HL-60/S4 (cell line): Measurements from ENCODE around the gene CMTR2.
"Not testable (repeated sequence)": the region's sequence is repeated elsewhere in the genome, so short reads cannot be mapped to it uniquely, and the experiment has no call there.

Experiments
- in situ Hi-C: fragments of 300-500 bp; cut with MboI; formaldehyde crosslinking; loops from 2 replicates; pipeline ENCODE4 v1.14.3; 2022; ENCODE audit warnings: low sequenced_read_pairs

CMTR2 gene

DNA sequence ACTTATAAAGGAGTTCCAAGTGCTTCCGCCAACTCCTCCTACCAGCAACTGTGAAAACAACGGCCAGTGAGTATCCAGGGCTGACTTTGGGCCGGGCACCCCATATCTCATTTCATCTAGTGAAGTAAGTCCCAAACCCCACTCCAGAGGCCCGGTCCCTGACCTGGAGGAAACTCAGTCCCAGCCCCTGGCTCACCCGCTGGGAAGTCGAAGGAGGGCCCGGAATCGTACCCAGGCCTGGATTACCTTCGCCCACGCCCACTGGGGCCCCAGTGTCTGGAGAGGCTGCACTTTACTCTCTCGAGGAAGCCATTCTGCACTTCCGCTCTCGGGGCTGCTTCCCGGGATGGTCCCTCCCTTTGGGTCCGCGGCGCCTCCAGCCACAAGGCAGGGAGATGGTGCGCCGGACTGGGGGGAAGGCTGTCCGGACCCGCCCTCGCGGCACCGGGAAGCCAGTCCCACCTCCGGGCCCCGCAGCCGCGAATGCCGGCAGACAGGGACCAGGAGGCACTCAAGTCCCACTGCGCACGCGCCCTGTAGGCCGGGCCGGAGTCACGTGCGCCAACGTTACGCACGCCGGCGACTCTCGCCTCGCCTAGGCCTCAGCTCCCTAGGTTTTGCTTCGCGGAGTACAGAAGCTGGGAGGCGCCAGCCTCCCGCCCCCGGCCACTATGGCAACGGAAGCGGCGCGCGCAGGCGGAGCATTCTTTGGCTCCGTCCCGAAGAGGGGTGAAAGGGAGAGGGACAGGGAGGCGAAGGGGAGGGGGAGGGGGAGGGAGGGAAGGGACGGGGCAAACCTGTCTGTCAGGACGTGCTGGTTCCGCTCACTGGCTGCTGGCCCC is at the start of gene CMTR2:
Gene CMTR2, minus strand, starts transcription at position 513 of the 842 bp plus-strand sequence. CDS start 3,482 bp downstream, outside the sequence.
- in situ Hi-C loops = no loop called here

GRCh38 chr16:71338632-71339031 is 49.4 kb upstream of the CMTR2 start:
- in situ Hi-C loops = no loop called here

GRCh38 chr16:71338193-71338592 is 49.0 kb upstream of the CMTR2 start:
- in situ Hi-C loops = no loop called here

DNA sequence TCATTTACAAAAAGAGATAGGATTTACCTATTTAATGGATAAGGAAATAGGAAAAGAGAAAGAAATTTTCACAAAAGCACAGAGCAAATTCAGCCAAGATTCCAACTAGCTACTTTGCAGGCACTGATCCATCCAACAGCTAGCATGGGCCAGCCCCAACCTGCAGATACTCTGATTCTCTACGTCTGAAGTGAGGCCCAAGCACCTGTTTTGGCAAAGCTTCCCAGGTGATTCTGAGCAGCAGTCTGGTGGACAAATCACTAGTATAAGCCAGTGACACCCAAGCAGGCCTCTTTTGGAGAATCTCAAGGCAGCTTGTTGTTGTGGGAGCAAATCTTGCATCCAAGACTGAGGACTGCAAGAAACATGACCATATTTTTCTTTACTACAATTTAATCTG is 48.4 kb upstream of the CMTR2 start:
- in situ Hi-C loops = no loop called here

GRCh38 chr16:71328151-71328550 is 38.9 kb upstream of the CMTR2 start:
- in situ Hi-C loops = no loop called here

DNA sequence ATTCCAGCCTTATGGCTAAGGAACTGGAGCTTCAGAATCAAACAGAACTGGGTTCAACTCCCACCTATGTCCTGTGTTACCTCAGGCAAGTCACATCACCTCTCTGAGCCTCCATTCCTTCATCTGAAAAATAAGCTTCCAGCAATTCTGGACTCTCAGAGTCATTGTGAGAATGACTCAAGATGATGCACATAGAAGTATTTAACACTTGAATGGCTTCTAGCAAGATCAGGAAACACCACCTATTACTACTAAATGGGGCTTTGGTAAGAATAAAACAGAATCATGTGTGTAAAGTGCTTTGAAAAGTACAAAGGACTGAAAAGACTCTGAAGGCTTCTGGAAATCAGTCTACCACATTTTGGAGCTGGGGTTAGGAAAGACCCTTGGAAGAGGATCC is 38.5 kb upstream of the CMTR2 start:
- in situ Hi-C loops = no loop called here

DNA sequence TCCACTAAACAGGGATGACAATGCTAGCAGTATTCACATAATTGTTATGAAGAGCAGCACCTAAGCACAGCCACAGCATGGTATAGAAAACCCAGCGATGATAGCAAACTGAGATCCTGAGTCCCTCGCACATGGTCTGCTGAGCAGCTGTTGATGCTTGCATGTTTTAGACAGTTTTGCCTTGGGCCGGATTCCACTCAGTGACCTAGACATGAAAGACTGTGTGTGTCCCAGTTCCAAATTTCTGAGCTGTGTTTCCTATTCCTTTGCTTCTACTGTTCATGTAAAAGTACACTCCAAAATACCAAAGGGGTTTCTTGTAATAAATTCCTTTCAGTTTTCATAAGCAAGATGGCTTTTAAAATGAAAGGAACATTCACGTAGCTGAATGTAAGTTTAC is 30.8 kb upstream of the CMTR2 start:
- in situ Hi-C loops = no loop called here

GRCh38 chr16:71315269-71315668 is 26.1 kb upstream of the CMTR2 start:
- in situ Hi-C loops = no loop called here

GRCh38 chr16:71313591-71313990 is 24.4 kb upstream of the CMTR2 start:
- in situ Hi-C loops = not testable (repeated sequence)

DNA sequence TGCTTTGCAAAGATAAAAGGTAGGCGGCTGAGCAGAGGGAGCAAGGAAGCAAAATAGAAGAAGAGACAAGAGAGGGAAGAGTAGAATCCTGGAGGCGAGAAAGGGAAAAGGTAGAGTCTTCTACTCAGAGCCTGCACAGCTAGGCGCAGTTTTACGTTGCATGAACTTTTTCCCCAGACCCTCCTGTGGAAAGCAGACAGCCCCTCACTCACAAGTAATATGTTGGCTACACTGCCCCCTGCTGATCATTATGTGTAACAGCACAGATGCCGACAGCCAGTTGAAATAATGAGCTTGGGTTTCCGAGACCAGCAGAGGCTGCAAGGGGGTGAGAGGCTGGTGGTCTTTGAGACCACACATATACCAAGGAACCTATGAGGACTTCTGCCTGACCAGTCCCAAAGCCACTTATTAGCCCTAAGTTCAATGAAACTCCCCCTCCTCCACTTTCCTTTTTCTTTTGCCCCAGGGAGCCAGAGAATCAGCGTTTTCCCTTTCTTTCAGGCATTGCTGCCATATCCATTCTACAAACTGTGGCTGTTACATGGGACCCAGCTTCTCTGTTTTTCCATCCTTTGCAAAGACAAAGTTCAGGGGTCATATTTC is 22.5 kb upstream of the CMTR2 start:
- in situ Hi-C loops = no loop called here

- in situ Hi-C loops = no loop called here
These were observed 14.7 kb upstream of the CMTR2 start for GRCh38 chr16:71303938-71304337.

DNA sequence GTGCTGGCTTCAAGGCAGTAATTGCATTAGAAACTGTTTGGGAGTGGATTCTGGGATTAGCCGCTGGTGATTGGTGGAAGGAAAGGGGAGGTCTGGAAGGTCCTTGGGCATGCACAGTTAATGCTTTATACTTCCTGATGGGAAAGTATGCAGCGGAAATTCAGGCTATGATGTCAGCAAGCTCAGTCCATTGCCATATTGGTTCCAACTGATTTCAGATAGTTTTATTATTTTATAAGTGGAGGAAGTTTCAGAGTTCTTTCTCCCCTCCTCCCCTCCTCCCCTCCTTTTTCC is 8.1 kb upstream of the CMTR2 start:
- in situ Hi-C loops = no loop called here

- in situ Hi-C loops = no loop called here
These were observed 7.6 kb upstream of the CMTR2 start for GRCh38 chr16:71296584-71297340.

- in situ Hi-C loops = no loop called here
These were observed 6.7 kb upstream of the CMTR2 start for GRCh38 chr16:71295950-71296349.

DNA sequence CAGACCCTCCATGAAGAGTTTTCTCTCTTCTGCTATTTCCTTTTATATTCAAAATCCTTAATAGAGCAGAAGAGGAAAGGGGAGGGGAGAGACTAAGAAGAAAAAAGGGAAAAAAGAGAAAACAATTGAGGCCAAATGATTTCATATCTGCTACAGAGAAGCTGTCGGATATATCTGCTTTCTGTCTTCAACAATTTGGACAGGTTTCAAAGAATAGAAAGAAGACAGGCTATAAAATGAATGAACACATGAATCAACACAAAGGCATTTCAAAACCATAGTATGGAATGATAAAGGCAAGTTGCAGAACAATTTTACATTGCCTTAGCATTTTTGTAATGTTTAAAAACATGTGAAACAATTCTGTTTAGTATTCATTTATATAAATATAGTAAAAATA is 4.7 kb upstream of the CMTR2 start:
- in situ Hi-C loops = no loop called here

DNA sequence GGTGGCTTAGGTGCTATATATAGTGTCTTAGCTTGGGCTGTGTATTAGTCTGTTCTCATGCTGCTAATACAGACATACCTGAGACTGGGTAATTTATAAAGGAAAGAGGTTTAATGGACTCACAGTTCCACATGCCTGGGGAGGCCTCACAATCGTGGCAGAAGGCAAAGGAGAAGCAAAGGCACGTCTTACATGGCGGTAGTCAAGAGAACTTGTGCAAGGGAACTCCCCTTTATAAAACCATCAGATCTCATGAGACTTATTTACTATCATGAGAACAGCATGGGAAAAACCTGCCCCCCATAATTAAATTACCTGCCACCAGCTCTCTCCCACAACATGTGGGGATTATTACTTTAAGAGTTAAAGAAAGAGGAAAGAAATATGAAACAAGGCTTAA is 2.9 kb upstream of the CMTR2 start:
- in situ Hi-C loops = not testable (repeated sequence)

GRCh38 chr16:71289732-71290062 is 495 bp upstream of the CMTR2 start:
- in situ Hi-C loops = no loop called here

GRCh38 chr16:71288570-71288889 is 672 bp downstream of the CMTR2 start:
- in situ Hi-C loops = no loop called here

DNA sequence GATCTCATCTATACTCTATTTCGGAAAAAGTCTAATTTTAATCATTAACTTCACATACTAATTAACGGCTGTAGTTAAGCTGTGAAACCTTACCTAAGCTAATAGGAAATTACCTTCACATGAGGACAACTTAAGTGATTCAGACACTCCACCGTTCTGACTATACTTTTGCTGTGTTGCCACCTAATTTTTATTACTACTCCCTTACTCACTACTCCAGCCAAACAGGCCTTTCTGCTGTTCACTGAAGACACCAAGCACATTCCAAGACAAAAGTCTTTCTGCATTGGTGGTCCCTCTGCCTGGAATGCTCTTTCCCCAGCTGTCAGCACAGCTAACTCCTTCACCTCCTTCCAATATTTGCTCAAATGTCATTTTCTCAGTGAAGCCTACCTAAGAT is 1.3 kb downstream of the CMTR2 start:
- in situ Hi-C loops = no loop called here

DNA sequence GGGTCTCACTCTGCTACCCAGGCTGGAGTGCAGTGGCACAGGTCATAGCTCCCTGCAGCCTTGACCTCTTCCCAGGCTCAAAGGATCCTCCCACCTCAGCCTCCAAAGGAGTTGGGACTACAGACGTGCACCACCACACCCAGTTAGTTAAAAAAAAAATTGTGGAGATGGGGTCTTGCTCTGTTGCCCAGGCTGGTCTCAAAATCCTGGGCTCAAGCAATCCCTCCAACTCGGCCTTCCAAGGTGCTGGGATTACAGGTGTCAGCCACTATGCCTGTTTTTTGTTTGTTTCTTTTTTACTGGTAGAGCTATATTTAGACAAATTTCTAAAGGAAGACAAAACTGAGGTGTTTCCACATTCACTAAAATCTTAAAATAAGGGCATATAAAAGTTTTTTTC is 1.7 kb downstream of the CMTR2 start:
- in situ Hi-C loops = no loop called here

DNA sequence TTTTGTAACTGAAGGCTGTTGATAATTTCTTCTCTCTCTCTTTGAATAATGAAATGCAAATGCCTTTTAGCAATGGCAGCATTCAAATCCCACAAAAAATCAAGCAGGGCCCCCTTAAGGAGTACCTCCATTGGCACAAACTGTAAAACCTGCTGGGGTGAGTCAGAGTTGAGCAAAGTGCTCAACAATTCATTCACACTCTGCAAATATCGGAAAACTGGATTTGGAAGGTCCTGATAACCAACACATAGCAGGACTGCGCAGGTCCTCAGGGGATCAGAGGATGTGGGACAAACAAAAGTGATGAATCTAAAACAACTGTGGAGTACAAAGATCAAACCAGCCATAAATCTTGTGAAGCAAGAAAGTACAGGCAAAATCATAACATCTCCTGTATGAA is 5.6 kb downstream of the CMTR2 start:
- in situ Hi-C loops = no loop called here

DNA sequence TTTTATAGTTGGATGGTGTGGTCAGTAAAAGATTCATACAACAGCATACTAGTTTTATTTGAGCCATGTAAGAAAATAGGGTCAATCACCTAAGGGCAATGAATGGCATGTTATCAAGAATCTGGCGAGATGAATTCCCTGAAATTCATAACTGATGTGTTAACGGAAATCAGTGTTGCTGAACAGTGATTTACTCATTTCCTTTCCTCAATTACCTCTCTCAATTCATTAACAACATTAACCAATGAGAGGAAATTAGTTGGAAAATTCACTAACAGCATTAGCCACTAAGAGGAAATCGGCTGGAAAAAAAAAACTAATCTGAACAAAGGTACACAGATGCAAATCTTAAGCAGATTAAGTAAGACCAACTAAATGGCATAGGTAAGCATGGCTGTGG is 6.3 kb downstream of the CMTR2 start:
- in situ Hi-C loops = no loop called here
